ENCODE measurements around the gene TMEM17. TPM values are rescaled to one million over a fixed set of nuclear protein-coding genes. Genes with fewer than 3 reads are reported as not detected.

The TMEM17 gene
- total RNA-seq: 1.8 and 2.6 TPM in 2 replicates

DNA sequence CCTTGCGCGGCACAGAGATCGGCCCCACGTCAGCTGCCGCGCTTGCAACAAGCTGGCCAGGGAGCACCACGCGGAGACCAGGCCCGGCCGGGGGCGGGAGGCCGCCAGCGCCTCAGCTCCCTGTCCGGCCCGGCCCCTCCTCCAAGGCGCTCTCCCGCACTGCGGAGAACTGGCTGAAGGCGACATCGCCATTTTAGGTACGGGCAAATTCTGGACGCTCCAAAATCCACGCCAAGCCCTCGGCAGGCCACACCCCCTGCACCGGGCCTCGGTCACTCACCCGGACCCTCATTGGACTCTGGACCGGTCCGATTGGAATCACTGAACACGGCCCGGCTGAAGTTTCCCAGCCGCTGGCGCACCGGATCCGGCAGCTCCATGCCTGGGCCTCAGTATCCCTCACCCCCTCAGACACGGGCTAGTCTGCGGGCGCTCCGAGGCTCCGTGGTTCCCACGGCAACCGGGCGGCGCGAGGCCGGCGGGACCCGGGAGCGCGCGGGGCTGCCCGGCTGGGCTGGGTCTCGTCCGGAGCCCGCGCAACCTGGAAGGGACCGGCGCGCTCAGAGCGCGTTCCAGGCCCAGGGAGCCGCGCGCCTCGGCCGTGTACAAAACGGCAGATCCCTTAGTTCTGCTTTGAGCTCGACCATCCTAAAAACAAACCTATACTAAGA, at the start of gene TMEM17:
TSS of gene TMEM17 (minus strand) at position 446 of the 671 bp plus-strand sequence. CDS start at position 380, 66 bp downstream.

Other genes with a start within 250 kb of the TMEM17 start
- gene EHBP1, start 199.5 kb upstream of the TMEM17 start, total RNA-seq: 61.9 and 80.9 TPM in 2 replicates